Erythroblast (primary cell): ENCODE measurements around the gene OCA2.

Experiments used
- GATA1 ChIP-seq: IDR thresholded peaks from 2 replicates; pipeline ENCODE4 v1.6.1; 2011; ENCODE audit warnings: low read depth, mild to moderate bottlenecking, control low read depth, low read length, moderate library complexity
- POLR2A ChIP-seq: IDR thresholded peaks from 2 replicates; pipeline ENCODE4 v1.6.1; 2011; ENCODE audit warnings: mild to moderate bottlenecking, low read length

DNA sequence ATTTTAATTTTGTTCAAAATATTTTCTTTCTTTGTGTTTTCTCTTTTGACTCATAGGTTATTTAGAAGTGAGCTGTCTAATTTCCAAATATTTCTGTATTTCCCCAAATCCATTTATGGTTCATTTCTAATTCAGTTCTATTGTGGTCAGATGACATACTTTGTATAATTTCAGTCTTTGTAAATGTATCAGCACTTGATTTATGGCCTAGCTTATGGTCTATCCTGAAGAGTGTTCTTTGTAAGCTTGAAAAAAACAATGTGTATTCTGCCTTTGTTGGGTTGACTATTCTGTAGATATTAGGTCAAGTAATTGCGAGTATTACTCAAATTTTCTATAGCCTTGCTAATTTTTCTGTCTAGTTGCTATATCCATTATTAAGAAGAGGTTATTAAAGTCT lies 311.2 kb downstream of the OCA2 start:
- TF ChIP-seq POLR2A (no peak), GATA1 (no peak)
